Right atrium auricular region (tissue), 2 donors: ENCODE measurements around the gene XPOT. TPM values are rescaled to one million over a fixed set of nuclear protein-coding genes. Genes with fewer than 3 reads are reported as not detected.

ENCODE experiments used
- DNase-seq: peaks from one replicate; pipeline ENCODE4 v3.0.0-alpha.2; 2019; ENCODE audit warnings: low spot score
- H3K27ac ChIP-seq, 2 donors: fragments of 200-600 bp; sonication (generic); 1 replicate in 1 of 2; 2 replicates in 1 of 2; pipeline ENCODE4 v1.5.1; 2016 to 2019
- H3K27me3 ChIP-seq, 2 donors: fragments of 200-600 bp; sonication (generic); one replicate each; pipeline versions ENCODE4 v1.5.1 to v1.6.0; 2017 to 2019
- H3K36me3 ChIP-seq: fragments of 200-600 bp; sonication (generic); one replicate; pipeline ENCODE4 v1.5.1; 2016
- H3K4me1 ChIP-seq, 2 donors: fragments of 200-600 bp; sonication (generic); one replicate each; pipeline versions ENCODE4 v1.5.1 to v1.6.0; 2017 to 2019
- H3K4me3 ChIP-seq, 2 donors: fragments of 200-600 bp; sonication (generic); 1 replicate in 1 of 2; 2 replicates in 1 of 2; pipeline ENCODE4 v1.5.1; 2017 to 2019; ENCODE audit warnings: mild to moderate bottlenecking in 1 of 2, moderate library complexity in 1 of 2
- H3K9me3 ChIP-seq, 2 donors: fragments of 200-600 bp; sonication (generic); one replicate each; pipeline ENCODE4 v1.5.1; 2019
- CTCF ChIP-seq, 2 donors: fragments of 200-600 bp; sonication (generic); IDR thresholded peaks; one replicate each; pipeline ENCODE4 v1.5.1; 2019; ENCODE audit warnings: antibody characterized with exemption in 2 of 2
- total RNA-seq, 2 donors: library from RNA; depleted of rRNA; stranded (reverse); fragments of >200 nt; gene quantifications; one replicate each; pipeline ENCODE4 v1.1.0, GENCODE V29; 2016

Gene XPOT
- total RNA-seq, 2 donors from 2014 or later, result 16.1 to 16.9 TPM

GRCh38 chr12:64428956-64429355 is 24.8 kb downstream of the XPOT start:
- Histone ChIP-seq H3K36me3 (peaks cover 93% of the 10 kb centered on the region), H3K4me3 (no peak overlapping the region), H3K27ac (no peak overlapping the region), H3K4me1 (no peaks in the 10 kb centered on the region), H3K9me3 (no peaks in the 10 kb centered on the region), H3K27me3 (no peaks in the 10 kb centered on the region)
- DNase-seq, result no peak
- no peak for TF ChIP-seq CTCF (IDR thresholded peaks at IDR 0.05)

- peaks cover 90% of the 10 kb centered on the region for H3K36me3 ChIP-seq
- no peak overlapping the region for H3K4me3 ChIP-seq
- TF ChIP-seq CTCF (IDR thresholded peaks at IDR 0.05), result no peak
- DNase-seq, result no peak
- H3K27ac ChIP-seq, result no peak overlapping the region
- H3K9me3 ChIP-seq, result no peaks in the 10 kb centered on the region
- H3K4me1 ChIP-seq, result no peaks in the 10 kb centered on the region
- H3K27me3 ChIP-seq, result no peaks in the 10 kb centered on the region
Measured at GRCh38 chr12:64430886-64431285, 26.7 kb downstream of the XPOT start.

GRCh38 chr12:64431791-64432190 is 27.6 kb downstream of the XPOT start:
- TF ChIP-seq CTCF (IDR thresholded peaks at IDR 0.05), result no peak
- DNase-seq, result no peak
- H3K36me3 ChIP-seq, result peaks cover 91% of the 10 kb centered on the region
- no peaks in the 10 kb centered on the region for H3K4me1 ChIP-seq
- no peaks in the 10 kb centered on the region for H3K9me3 ChIP-seq
- no peak overlapping the region for H3K27ac ChIP-seq
- H3K4me3 ChIP-seq, result no peak overlapping the region
- H3K27me3 ChIP-seq, result no peaks in the 10 kb centered on the region

- H3K9me3 ChIP-seq, result no peaks in the 10 kb centered on the region
- H3K36me3 ChIP-seq, result peaks cover 90% of the 10 kb centered on the region
Measured at GRCh38 chr12:64433915-64434314, 29.7 kb downstream of the XPOT start.

GRCh38 chr12:64440100-64440499 is 35.9 kb downstream of the XPOT start:
- Histone ChIP-seq H3K27me3 (no peaks in the 10 kb centered on the region), H3K4me3 (no peak overlapping the region), H3K36me3 (peaks cover 54% of the 10 kb centered on the region), H3K4me1 (no peaks in the 10 kb centered on the region), H3K9me3 (no peaks in the 10 kb centered on the region), H3K27ac (no peak overlapping the region)
- TF ChIP-seq CTCF (IDR thresholded peaks at IDR 0.05), result no peak
- DNase-seq, result no peak

More at GRCh38 chr12:64433915-64434314, 29.7 kb downstream of the XPOT start:
- no peak for DNase-seq
- Histone ChIP-seq H3K4me1 (no peaks in the 10 kb centered on the region), H3K27ac (no peak overlapping the region), H3K27me3 (no peaks in the 10 kb centered on the region), H3K4me3 (no peak overlapping the region)
- TF ChIP-seq CTCF (IDR thresholded peaks at IDR 0.05), result no peak

- Histone ChIP-seq H3K27me3 (no peaks in the 10 kb centered on the region), H3K4me1 (no peaks in the 10 kb centered on the region), H3K36me3 (peaks cover 11% of the 10 kb centered on the region), H3K27ac (no peak overlapping the region), H3K4me3 (no peak overlapping the region), H3K9me3 (no peaks in the 10 kb centered on the region)
- no peak for TF ChIP-seq CTCF (IDR thresholded peaks at IDR 0.05)
- DNase-seq, result no peak
Measured at GRCh38 chr12:64445490-64445889, 41.3 kb downstream of the XPOT start.
